ENCODE measurements around the gene TNFRSF12A. TPM values are rescaled to one million over a fixed set of nuclear protein-coding genes. Genes with fewer than 3 reads are reported as not detected.

TNFRSF12A gene
- total and polyA plus RNA-seq, 2 of the 13 experiments (the other 11 are each of a cell fraction or from before 2014, with no cell fraction given), result 61.9 to 66.0 TPM

DNA sequence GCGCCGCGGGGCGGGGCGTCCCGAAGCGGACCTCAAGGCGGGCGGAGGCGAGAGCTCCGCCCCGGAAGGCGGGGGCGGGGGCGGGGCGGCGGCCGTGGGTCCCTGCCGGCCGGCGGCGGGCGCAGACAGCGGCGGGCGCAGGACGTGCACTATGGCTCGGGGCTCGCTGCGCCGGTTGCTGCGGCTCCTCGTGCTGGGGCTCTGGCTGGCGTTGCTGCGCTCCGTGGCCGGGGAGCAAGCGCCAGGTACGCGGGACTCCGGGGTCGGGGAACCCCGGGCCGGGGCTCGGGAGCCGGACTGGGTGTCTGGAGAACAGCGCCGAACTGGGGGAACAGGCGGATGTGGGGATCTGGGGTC lies at the start of gene TNFRSF12A (continued):
- TF ChIP-seq, protein P1, sequence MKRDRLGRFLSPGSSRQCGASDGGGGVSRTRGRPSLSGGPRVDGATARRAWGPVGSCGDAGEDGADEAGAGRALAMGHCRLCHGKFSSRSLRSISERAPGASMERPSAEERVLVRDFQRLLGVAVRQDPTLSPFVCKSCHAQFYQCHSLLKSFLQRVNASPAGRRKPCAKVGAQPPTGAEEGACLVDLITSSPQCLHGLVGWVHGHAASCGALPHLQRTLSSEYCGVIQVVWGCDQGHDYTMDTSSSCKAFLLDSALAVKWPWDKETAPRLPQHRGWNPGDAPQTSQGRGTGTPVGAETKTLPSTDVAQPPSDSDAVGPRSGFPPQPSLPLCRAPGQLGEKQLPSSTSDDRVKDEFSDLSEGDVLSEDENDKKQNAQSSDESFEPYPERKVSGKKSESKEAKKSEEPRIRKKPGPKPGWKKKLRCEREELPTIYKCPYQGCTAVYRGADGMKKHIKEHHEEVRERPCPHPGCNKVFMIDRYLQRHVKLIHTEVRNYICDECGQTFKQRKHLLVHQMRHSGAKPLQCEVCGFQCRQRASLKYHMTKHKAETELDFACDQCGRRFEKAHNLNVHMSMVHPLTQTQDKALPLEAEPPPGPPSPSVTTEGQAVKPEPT (CRISPR knock-in tag; IDR thresholded peaks at IDR 0.05; ENCODE audit: low read depth), result no peak
- TF ChIP-seq KAT2B (IDR thresholded peaks at IDR 0.05; ENCODE audit: borderline replicate concordance, low read depth, low read length) (no peak), ZNF563 (CRISPR knock-in tag; IDR thresholded peaks at IDR 0.05) (no peak), ZBTB8A (CRISPR knock-in tag; IDR thresholded peaks at IDR 0.05; ENCODE audit: borderline replicate concordance, low read depth) (no peak), REXO4 (CRISPR knock-in tag; IDR thresholded peaks at IDR 0.05; ENCODE audit: borderline replicate concordance) (no peak), ZNF713 (CRISPR knock-in tag; IDR thresholded peaks at IDR 0.05) (no peak), ATAD3A (CRISPR knock-in tag; IDR thresholded peaks at IDR 0.05) (no peak), RXRB (CRISPR knock-in tag; IDR thresholded peaks at IDR 0.05; ENCODE audit: borderline replicate concordance) (0 out of 2 replicates have a peak, but pooled peaks have one; percentile 22), ZNF558 (CRISPR knock-in tag; IDR thresholded peaks at IDR 0.05; ENCODE audit: borderline replicate concordance) (peak; percentile 66; the same call in 1 of the 2 replicates), SATB2 (CRISPR knock-in tag; IDR thresholded peaks at IDR 0.05) (no peak; the same call in 1 of the 2 replicates), ZNF121 (CRISPR knock-in tag; IDR thresholded peaks at IDR 0.05) (no peak), ESRRA (CRISPR knock-in tag; IDR thresholded peaks at IDR 0.05; ENCODE audit: low read depth) (no peak), SOX5 (CRISPR knock-in tag; IDR thresholded peaks at IDR 0.05; ENCODE audit: borderline replicate concordance) (no peak), ZNF879 (CRISPR knock-in tag; IDR thresholded peaks at IDR 0.05) (no peak), YEATS2 (CRISPR knock-in tag; IDR thresholded peaks at IDR 0.05; ENCODE audit: borderline replicate concordance) (no peak), KDM4B (CRISPR knock-in tag; IDR thresholded peaks at IDR 0.05) (no peak), CAMTA2 (CRISPR knock-in tag; IDR thresholded peaks at IDR 0.05; ENCODE audit: borderline replicate concordance) (no peak), RFXAP (CRISPR knock-in tag; IDR thresholded peaks at IDR 0.05; ENCODE audit: borderline replicate concordance) (peak; percentile 23; the same call in 1 of the 2 replicates), SRSF4 (IDR thresholded peaks at IDR 0.05; ENCODE audit: low read depth, low read length, poor library complexity, severe bottlenecking) (no peak), ZNF574 (CRISPR knock-in tag; IDR thresholded peaks at IDR 0.05) (peak; percentile 17; the same call in 1 of the 2 replicates)
- TF ChIP-seq, protein P2, sequence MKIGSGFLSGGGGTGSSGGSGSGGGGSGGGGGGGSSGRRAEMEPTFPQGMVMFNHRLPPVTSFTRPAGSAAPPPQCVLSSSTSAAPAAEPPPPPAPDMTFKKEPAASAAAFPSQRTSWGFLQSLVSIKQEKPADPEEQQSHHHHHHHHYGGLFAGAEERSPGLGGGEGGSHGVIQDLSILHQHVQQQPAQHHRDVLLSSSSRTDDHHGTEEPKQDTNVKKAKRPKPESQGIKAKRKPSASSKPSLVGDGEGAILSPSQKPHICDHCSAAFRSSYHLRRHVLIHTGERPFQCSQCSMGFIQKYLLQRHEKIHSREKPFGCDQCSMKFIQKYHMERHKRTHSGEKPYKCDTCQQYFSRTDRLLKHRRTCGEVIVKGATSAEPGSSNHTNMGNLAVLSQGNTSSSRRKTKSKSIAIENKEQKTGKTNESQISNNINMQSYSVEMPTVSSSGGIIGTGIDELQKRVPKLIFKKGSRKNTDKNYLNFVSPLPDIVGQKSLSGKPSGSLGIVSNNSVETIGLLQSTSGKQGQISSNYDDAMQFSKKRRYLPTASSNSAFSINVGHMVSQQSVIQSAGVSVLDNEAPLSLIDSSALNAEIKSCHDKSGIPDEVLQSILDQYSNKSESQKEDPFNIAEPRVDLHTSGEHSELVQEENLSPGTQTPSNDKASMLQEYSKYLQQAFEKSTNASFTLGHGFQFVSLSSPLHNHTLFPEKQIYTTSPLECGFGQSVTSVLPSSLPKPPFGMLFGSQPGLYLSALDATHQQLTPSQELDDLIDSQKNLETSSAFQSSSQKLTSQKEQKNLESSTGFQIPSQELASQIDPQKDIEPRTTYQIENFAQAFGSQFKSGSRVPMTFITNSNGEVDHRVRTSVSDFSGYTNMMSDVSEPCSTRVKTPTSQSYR (CRISPR knock-in tag; IDR thresholded peaks at IDR 0.05; ENCODE audit: borderline replicate concordance), result no peak

Measured in HepG2 (cell line).